Naive B cell (primary cell): Measurements from ENCODE around the gene CT45A10. TPM values are rescaled to one million over a fixed set of nuclear protein-coding genes. Genes with fewer than 3 reads are reported as not detected.
"Not testable (repeated sequence)": the region's sequence is repeated elsewhere in the genome, so short reads cannot be mapped to it uniquely, and the experiment has no call there.

ENCODE experiments used
- ATAC-seq, 2 donors: fragments of 150-1000 bp; cut with Tn5 transposase; 2 replicates each; pipeline ENCODE4 v1.10.0; 2021; ENCODE audit warnings: low read depth in 2 of 2, mild to moderate bottlenecking in 2 of 2, moderate library complexity in 2 of 2
- DNase-seq: peaks from one replicate; pipeline ENCODE4 v3.0.0; 2022
- H3K27ac Mint-ChIP-seq, 6 donors: one replicate each; pipeline ENCODE4 v1.8.0; 2020 to 2022; ENCODE audit warnings: mild to moderate bottlenecking in 6 of 6, mixed read lengths in 6 of 6, moderate library complexity in 5 of 6, inconsistent platforms in 2 of 6
- H3K27me3 Mint-ChIP-seq, 3 donors: one replicate each; pipeline ENCODE4 v1.8.0; 2021 to 2022; ENCODE audit warnings: mixed read lengths in 3 of 3, mild to moderate bottlenecking in 1 of 3
- H3K36me3 Mint-ChIP-seq, 2 donors: one replicate each; pipeline ENCODE4 v1.8.0; 2020 to 2022; ENCODE audit warnings: mixed read lengths in 2 of 2, inconsistent platforms in 1 of 2, mild to moderate bottlenecking in 1 of 2
- H3K4me1 Mint-ChIP-seq, 3 donors: one replicate each; pipeline ENCODE4 v1.8.0; 2020 to 2022; ENCODE audit warnings: mixed read lengths in 3 of 3, inconsistent platforms in 1 of 3, mild to moderate bottlenecking in 1 of 3, moderate library complexity in 1 of 3
- H3K4me3 Mint-ChIP-seq, 8 donors: one replicate each; pipeline ENCODE4 v1.8.0; 2020 to 2022; ENCODE audit warnings: mild to moderate bottlenecking in 8 of 8, mixed read lengths in 8 of 8, moderate library complexity in 8 of 8, inconsistent platforms in 2 of 8
- H3K9me3 Mint-ChIP-seq, 7 donors: one replicate each; pipeline ENCODE4 v1.8.0; 2020 to 2022; ENCODE audit warnings: mixed read lengths in 7 of 7, mild to moderate bottlenecking in 5 of 7, inconsistent platforms in 2 of 7, moderate library complexity in 1 of 7
- polyA plus RNA-seq, 6 donors: library from polyadenylated mRNA; unstranded; fragments of 300-500 nt; fragmentation: Illumina TruSeq; gene quantifications; one replicate each; pipeline ENCODE4 v1.2.3, GENCODE V29; 2021; ENCODE audit warnings: low read depth in 6 of 6

Gene CT45A10
- polyA plus RNA-seq, result not detected

DNA sequence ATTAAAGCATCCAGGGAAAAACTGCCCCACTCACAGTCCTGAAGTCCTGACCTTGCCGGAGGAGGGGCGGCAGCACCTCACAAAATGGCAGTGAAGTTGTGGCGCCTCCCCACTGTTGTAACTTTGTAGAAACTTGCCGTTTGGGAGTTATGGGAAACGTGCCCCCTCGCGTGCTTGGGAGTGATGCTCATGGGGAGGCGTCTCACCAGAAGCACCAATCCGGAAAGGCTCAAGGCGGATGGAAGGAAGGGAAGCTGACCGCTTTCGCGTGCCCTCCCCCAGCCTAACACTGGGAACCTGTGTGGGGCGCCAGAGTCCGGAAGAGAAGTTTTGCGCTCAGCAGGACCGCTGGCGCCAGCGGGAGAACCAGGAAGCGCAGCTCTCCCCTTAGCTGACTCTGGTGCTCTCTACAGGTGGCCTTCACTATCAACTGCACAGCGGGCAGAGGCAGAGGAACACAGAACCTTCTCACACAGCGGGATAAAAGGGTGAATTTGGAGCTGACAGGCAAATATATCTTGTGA is at the start of gene CT45A10, which contains the start of gene SAGE1:
CT45A10 (minus strand) TSS at position 151 of the 524 bp plus-strand sequence. CDS start 8,100 bp downstream, outside the sequence.
SAGE1 (plus strand) TSS at position 423 of the 524 bp plus-strand sequence. CDS start 2,527 bp downstream, outside the sequence.
- Mint-ChIP-seq H3K27ac (peak within 1 kb of the TSS in 1 of 6 donors; percentile 72), H3K9me3 (no peaks in the 10 kb centered on the region), H3K36me3 (no peaks in the 10 kb centered on the region), H3K27me3 (peaks cover 0 to 4% (median 0%) of the 10 kb centered on the region in 3 donors), H3K4me3 (no peak within 1 kb of the TSS), H3K4me1 (no peaks in the 10 kb centered on the region)
- ATAC-seq, result no peak
- no peak for DNase-seq

- Mint-ChIP-seq H3K9me3 (peaks cover 0 to 6% (median 1%) of the 10 kb centered on the region in 7 donors), H3K4me1 (no peaks in the 10 kb centered on the region), H3K4me3 (peak overlapping the region in 1 of 8 donors; percentile 15), H3K27ac (no peak overlapping the region), H3K36me3 (no peaks in the 10 kb centered on the region), H3K27me3 (peaks cover 0 to 8% (median 0%) of the 10 kb centered on the region in 3 donors)
- ATAC-seq, result peak in 1 of 2 donors; percentile 46
- peak; percentile 23 for DNase-seq
Observed at GRCh38 chrX:135931644-135932487, 38.6 kb upstream of the CT45A10 start.

GRCh38 chrX:135927897-135928296 is 34.7 kb upstream of the CT45A10 start:
- Mint-ChIP-seq H3K36me3 (no peaks in the 10 kb centered on the region), H3K4me3 (no peak overlapping the region), H3K27me3 (peaks cover 0 to 3% (median 0%) of the 10 kb centered on the region in 3 donors), H3K9me3 (peaks cover 0 to 1% (median 0%) of the 10 kb centered on the region in 7 donors), H3K4me1 (no peaks in the 10 kb centered on the region), H3K27ac (no peak overlapping the region)
- DNase-seq (no peak), ATAC-seq (no peak)

DNA sequence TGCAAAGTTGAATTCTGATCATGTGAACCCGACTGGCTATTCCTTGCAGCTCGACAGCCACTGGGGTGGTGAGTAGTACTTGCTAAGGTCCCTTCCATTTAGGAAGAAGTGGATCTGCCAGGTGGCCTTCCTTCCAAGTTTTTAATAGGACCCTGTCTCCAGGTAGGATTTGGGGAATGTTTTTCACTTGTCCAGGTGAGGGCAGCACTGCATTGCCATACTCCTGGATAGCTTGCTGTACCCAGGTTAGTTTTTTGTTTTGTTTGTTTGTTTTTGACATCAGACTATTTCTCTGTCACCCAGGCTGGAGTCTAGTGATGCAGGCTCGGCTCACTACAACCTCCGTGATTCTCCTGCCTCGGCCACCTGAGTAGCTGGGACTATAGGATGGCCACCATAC is 30.1 kb upstream of the CT45A10 start:
- no peak for DNase-seq
- ATAC-seq, result no peak
- Mint-ChIP-seq H3K27me3 (no peaks in the 10 kb centered on the region), H3K36me3 (no peaks in the 10 kb centered on the region), H3K4me3 (no peak overlapping the region), H3K4me1 (peaks cover 0 to 5% (median 0%) of the 10 kb centered on the region in 3 donors), H3K27ac (no peak overlapping the region), H3K9me3 (no peaks in the 10 kb centered on the region)

- not testable (repeated sequence) for ATAC-seq, H3K4me3 Mint-ChIP-seq, H3K36me3 Mint-ChIP-seq, H3K4me1 Mint-ChIP-seq, DNase-seq, H3K9me3 Mint-ChIP-seq, H3K27ac Mint-ChIP-seq
- peaks cover 0 to 17% (median 0%) of the 10 kb centered on the region in 3 donors for H3K27me3 Mint-ChIP-seq
Observed at GRCh38 chrX:135920516-135920915, 27.3 kb upstream of the CT45A10 start.

- no peak for ATAC-seq
- peak overlapping the region in 1 of 6 donors; percentile 70 for H3K27ac Mint-ChIP-seq
- no peaks in the 10 kb centered on the region for H3K36me3 Mint-ChIP-seq
- H3K27me3 Mint-ChIP-seq, result peaks cover 0 to 34% (median 9%) of the 10 kb centered on the region in 3 donors
- no peak for DNase-seq
- H3K4me1 Mint-ChIP-seq, result no peaks in the 10 kb centered on the region
- no peaks in the 10 kb centered on the region for H3K9me3 Mint-ChIP-seq
- no peak overlapping the region for H3K4me3 Mint-ChIP-seq
Observed at GRCh38 chrX:135914404-135914803, 21.2 kb upstream of the CT45A10 start.

GRCh38 chrX:135910251-135910650 is 17.0 kb upstream of the CT45A10 start:
- H3K27ac Mint-ChIP-seq, result no peak overlapping the region
- ATAC-seq (no peak), DNase-seq (no peak)
- no peaks in the 10 kb centered on the region for H3K36me3 Mint-ChIP-seq
- no peaks in the 10 kb centered on the region for H3K4me1 Mint-ChIP-seq
- H3K9me3 Mint-ChIP-seq, result peaks cover 0 to 4% (median 0%) of the 10 kb centered on the region in 7 donors
- H3K27me3 Mint-ChIP-seq, result peaks cover 0 to 20% (median 20%) of the 10 kb centered on the region in 3 donors
- no peak overlapping the region for H3K4me3 Mint-ChIP-seq

GRCh38 chrX:135892781-135893180 is 463 bp downstream of the CT45A10 start:
- H3K27me3 Mint-ChIP-seq, result peaks cover 0 to 4% (median 0%) of the 10 kb centered on the region in 3 donors
- no peaks in the 10 kb centered on the region for H3K36me3 Mint-ChIP-seq
- H3K27ac Mint-ChIP-seq, result no peak overlapping the region
- no peaks in the 10 kb centered on the region for H3K4me1 Mint-ChIP-seq
- H3K4me3 Mint-ChIP-seq, result no peak overlapping the region
- ATAC-seq (no peak), DNase-seq (no peak)
- H3K9me3 Mint-ChIP-seq, result no peaks in the 10 kb centered on the region

- DNase-seq (no peak), ATAC-seq (no peak)
- peak overlapping the region in 1 of 8 donors; percentile 41 for H3K4me3 Mint-ChIP-seq
- H3K27me3 Mint-ChIP-seq, result peaks cover 0 to 4% (median 0%) of the 10 kb centered on the region in 3 donors
- no peaks in the 10 kb centered on the region for H3K4me1 Mint-ChIP-seq
- no peaks in the 10 kb centered on the region for H3K9me3 Mint-ChIP-seq
- no peaks in the 10 kb centered on the region for H3K36me3 Mint-ChIP-seq
- H3K27ac Mint-ChIP-seq, result no peak overlapping the region
Observed at GRCh38 chrX:135890087-135890585, 3.1 kb downstream of the CT45A10 start.

GRCh38 chrX:135888976-135889375 is 4.3 kb downstream of the CT45A10 start:
- not testable (repeated sequence) for ATAC-seq, H3K9me3 Mint-ChIP-seq, DNase-seq, H3K36me3 Mint-ChIP-seq, H3K4me3 Mint-ChIP-seq, H3K4me1 Mint-ChIP-seq, H3K27ac Mint-ChIP-seq, H3K27me3 Mint-ChIP-seq

DNA sequence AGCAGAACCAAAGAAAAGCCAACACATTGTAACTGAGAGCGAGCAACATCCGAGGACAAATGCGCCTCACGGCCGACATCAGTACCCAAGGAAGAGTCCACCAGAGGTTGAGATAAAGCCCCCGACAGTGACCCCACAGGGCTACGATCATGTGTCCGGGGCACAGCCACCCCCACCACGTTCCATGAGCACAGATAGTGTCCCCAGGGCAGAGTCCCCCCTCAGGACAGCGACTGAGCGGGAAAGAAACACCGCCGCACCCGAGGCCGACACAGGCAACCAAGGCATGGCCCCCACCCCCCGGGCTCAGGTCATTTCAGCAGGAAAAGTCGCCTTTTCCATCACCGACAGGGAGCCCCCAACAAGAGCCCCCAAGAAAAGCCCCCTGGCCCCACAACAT is 5.0 kb downstream of the CT45A10 start:
- not testable (repeated sequence) for H3K27ac Mint-ChIP-seq, DNase-seq, H3K36me3 Mint-ChIP-seq, ATAC-seq, H3K4me3 Mint-ChIP-seq, H3K9me3 Mint-ChIP-seq, H3K4me1 Mint-ChIP-seq, H3K27me3 Mint-ChIP-seq

DNA sequence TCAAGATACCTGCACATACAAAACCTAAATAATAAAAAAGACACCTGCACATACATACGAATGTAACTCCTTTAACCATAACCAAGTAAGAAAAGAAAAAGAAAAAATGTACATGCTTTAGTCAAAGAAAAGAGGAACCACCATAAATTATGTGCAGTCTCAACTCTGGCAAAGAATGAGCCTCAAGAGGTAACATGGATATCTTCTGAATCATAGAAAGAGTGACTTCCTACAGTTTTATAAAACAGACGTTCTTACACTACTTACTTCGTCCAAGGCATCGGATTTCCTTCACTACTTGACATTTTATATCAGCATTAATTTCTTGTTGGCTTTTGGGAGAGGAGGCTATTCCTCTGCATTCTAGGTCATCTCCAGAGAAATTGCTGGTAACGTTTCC is 10.5 kb downstream of the CT45A10 start:
- H3K27me3 Mint-ChIP-seq, ATAC-seq, H3K36me3 Mint-ChIP-seq, H3K4me3 Mint-ChIP-seq, H3K4me1 Mint-ChIP-seq, H3K9me3 Mint-ChIP-seq, H3K27ac Mint-ChIP-seq, DNase-seq: not testable (repeated sequence)

- not testable (repeated sequence) for H3K27ac Mint-ChIP-seq, H3K36me3 Mint-ChIP-seq, H3K27me3 Mint-ChIP-seq, H3K4me3 Mint-ChIP-seq, ATAC-seq, DNase-seq, H3K9me3 Mint-ChIP-seq, H3K4me1 Mint-ChIP-seq
Observed at GRCh38 chrX:135871712-135872111, 21.5 kb downstream of the CT45A10 start, which contains the start of gene CT45A9. TSS of gene CT45A9 (minus strand) at chrX:135871812. CDS start at chrX:135868061, 3,751 bp downstream.

- H3K4me3 Mint-ChIP-seq, DNase-seq, ATAC-seq, H3K9me3 Mint-ChIP-seq, H3K27ac Mint-ChIP-seq, H3K4me1 Mint-ChIP-seq, H3K27me3 Mint-ChIP-seq, H3K36me3 Mint-ChIP-seq: not testable (repeated sequence)
Observed at GRCh38 chrX:135854438-135854837, 38.8 kb downstream of the CT45A10 start, which contains the start of gene CT45A8. TSS of gene CT45A8 (minus strand) at chrX:135854538. CDS start at chrX:135850783, 3,755 bp downstream.
